ENCODE results near the gene CEACAM4.
"Not testable (repeated sequence)": the region's sequence is repeated elsewhere in the genome, so short reads cannot be mapped to it uniquely, and the experiment has no call there.

Gene CEACAM4

GRCh38 chr19:41584260-41584810, 42.5 kb downstream of the CEACAM4 start:
- no peak for TF ChIP-seq ZNF274 (IDR thresholded peaks at IDR 0.05; ENCODE audit: low read depth, low read length)
- TF ChIP-seq YY1 (IDR thresholded peaks at IDR 0.05; ENCODE audit: insufficient read depth, insufficient read length), result no peak
- TF ChIP-seq SUZ12 (IDR thresholded peaks at IDR 0.05; ENCODE audit: extremely low read depth, insufficient read depth, insufficient read length), result no peak
- Histone ChIP-seq H3K9me3 (ENCODE audit: insufficient read depth, low read length) (peaks cover 23% of the 10 kb centered on the region; the same call in 1 of the 2 replicates), H3K27me3 (ENCODE audit: insufficient read depth, insufficient read length) (peaks cover 75% of the 10 kb centered on the region), H3K4me3 (ENCODE audit: insufficient read length, low read depth) (no peak overlapping the region), H3K36me3 (ENCODE audit: insufficient read depth, insufficient read length, low read length) (no peaks in the 10 kb centered on the region), H3K9ac (ENCODE audit: insufficient read length, low read depth) (no peak overlapping the region), H3K4me1 (ENCODE audit: insufficient read depth, insufficient read length) (no peaks in the 10 kb centered on the region)
- no peak for DNase-seq (ENCODE audit: low read depth, low spot score)

- not testable (repeated sequence) for H3K4me3 ChIP-seq (ENCODE audit: insufficient read length, low read depth); H3K4me1 ChIP-seq (ENCODE audit: insufficient read depth, insufficient read length); H3K9ac ChIP-seq (ENCODE audit: insufficient read length, low read depth); DNase-seq (ENCODE audit: low read depth, low spot score); H3K36me3 ChIP-seq (ENCODE audit: insufficient read depth, insufficient read length, low read length)
- Histone ChIP-seq H3K9me3 (ENCODE audit: insufficient read depth, low read length) (peaks cover 23% of the 10 kb centered on the region; the same call in 1 of the 2 replicates), H3K27me3 (ENCODE audit: insufficient read depth, insufficient read length) (peaks cover 75% of the 10 kb centered on the region)
Measured at GRCh38 chr19:41582577-41583182, 44.2 kb downstream of the CEACAM4 start.

GRCh38 chr19:41581068-41581467, 45.8 kb downstream of the CEACAM4 start:
- Histone ChIP-seq H3K27me3 (ENCODE audit: insufficient read depth, insufficient read length) (peaks cover 76% of the 10 kb centered on the region), H3K9me3 (ENCODE audit: insufficient read depth, low read length) (peaks cover 23% of the 10 kb centered on the region; the same call in 1 of the 2 replicates)
- not testable (repeated sequence) for H3K9ac ChIP-seq (ENCODE audit: insufficient read length, low read depth); H3K4me3 ChIP-seq (ENCODE audit: insufficient read length, low read depth); H3K36me3 ChIP-seq (ENCODE audit: insufficient read depth, insufficient read length, low read length); H3K4me1 ChIP-seq (ENCODE audit: insufficient read depth, insufficient read length); DNase-seq (ENCODE audit: low read depth, low spot score)

DNA sequence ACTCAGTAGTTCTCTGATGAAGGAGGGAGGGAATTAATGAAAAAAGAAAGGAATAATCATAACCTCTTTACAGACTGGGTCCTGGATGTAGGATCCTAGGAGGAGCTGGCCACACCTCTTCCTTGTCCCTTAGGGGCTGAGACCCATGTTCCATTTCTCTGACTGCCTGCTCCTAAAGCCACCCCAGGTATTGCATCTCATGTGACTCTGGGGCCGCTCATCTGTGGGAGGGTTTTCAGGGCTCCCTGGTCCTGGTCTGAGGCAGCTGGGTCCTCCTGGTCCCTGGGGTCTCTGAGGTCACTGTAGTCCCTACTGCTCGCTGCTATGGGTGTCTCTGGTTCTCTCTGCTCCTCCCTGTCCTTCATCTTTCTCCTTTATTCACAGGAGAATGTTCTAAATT, 48.0 kb downstream of the CEACAM4 start:
- no peaks in the 10 kb centered on the region for H3K36me3 ChIP-seq (ENCODE audit: insufficient read depth, insufficient read length, low read length)
- TF ChIP-seq ZNF274 (IDR thresholded peaks at IDR 0.05; ENCODE audit: low read depth, low read length), result no peak
- no peak for TF ChIP-seq SUZ12 (IDR thresholded peaks at IDR 0.05; ENCODE audit: extremely low read depth, insufficient read depth, insufficient read length)
- TF ChIP-seq YY1 (IDR thresholded peaks at IDR 0.05; ENCODE audit: insufficient read depth, insufficient read length), result no peak
- no peaks in the 10 kb centered on the region for H3K4me1 ChIP-seq (ENCODE audit: insufficient read depth, insufficient read length)
- H3K27me3 ChIP-seq (ENCODE audit: insufficient read depth, insufficient read length), result peaks cover 75% of the 10 kb centered on the region
- no peak overlapping the region for H3K4me3 ChIP-seq (ENCODE audit: insufficient read length, low read depth)
- no peak for DNase-seq (ENCODE audit: low read depth, low spot score)
- H3K9ac ChIP-seq (ENCODE audit: insufficient read length, low read depth), result no peak overlapping the region
- H3K9me3 ChIP-seq (ENCODE audit: insufficient read depth, low read length), result peaks cover 29% of the 10 kb centered on the region

- H3K9ac ChIP-seq (ENCODE audit: insufficient read length, low read depth), result no peak overlapping the region
- TF ChIP-seq ZNF274 (IDR thresholded peaks at IDR 0.05; ENCODE audit: low read depth, low read length) (no peak), YY1 (IDR thresholded peaks at IDR 0.05; ENCODE audit: insufficient read depth, insufficient read length) (no peak), SUZ12 (IDR thresholded peaks at IDR 0.05; ENCODE audit: extremely low read depth, insufficient read depth, insufficient read length) (no peak)
Measured at GRCh38 chr19:41577833-41578232, 49.0 kb downstream of the CEACAM4 start.

GRCh38 chr19:41577144-41577830, 49.6 kb downstream of the CEACAM4 start:
- H3K9ac ChIP-seq (ENCODE audit: insufficient read length, low read depth), result no peak overlapping the region
- H3K36me3 ChIP-seq (ENCODE audit: insufficient read depth, insufficient read length, low read length), result no peaks in the 10 kb centered on the region
- H3K4me1 ChIP-seq (ENCODE audit: insufficient read depth, insufficient read length), result no peaks in the 10 kb centered on the region
- no peak overlapping the region for H3K4me3 ChIP-seq (ENCODE audit: insufficient read length, low read depth)
- peaks cover 24% of the 10 kb centered on the region for H3K9me3 ChIP-seq (ENCODE audit: insufficient read depth, low read length)
- no peak for DNase-seq (ENCODE audit: low read depth, low spot score)
- no peak for TF ChIP-seq SUZ12 (IDR thresholded peaks at IDR 0.05; ENCODE audit: extremely low read depth, insufficient read depth, insufficient read length)
- TF ChIP-seq YY1 (IDR thresholded peaks at IDR 0.05; ENCODE audit: insufficient read depth, insufficient read length), result no peak
- no peak for TF ChIP-seq ZNF274 (IDR thresholded peaks at IDR 0.05; ENCODE audit: low read depth, low read length)
- H3K27me3 ChIP-seq (ENCODE audit: insufficient read depth, insufficient read length), result peaks cover 86% of the 10 kb centered on the region

More at GRCh38 chr19:41577833-41578232, 49.0 kb downstream of the CEACAM4 start:
- no peaks in the 10 kb centered on the region for H3K36me3 ChIP-seq (ENCODE audit: insufficient read depth, insufficient read length, low read length)
- H3K9me3 ChIP-seq (ENCODE audit: insufficient read depth, low read length), result peaks cover 29% of the 10 kb centered on the region
- peaks cover 80% of the 10 kb centered on the region for H3K27me3 ChIP-seq (ENCODE audit: insufficient read depth, insufficient read length)
- H3K4me3 ChIP-seq (ENCODE audit: insufficient read length, low read depth), result no peak overlapping the region
- no peak for DNase-seq (ENCODE audit: low read depth, low spot score)
- no peaks in the 10 kb centered on the region for H3K4me1 ChIP-seq (ENCODE audit: insufficient read depth, insufficient read length)

- Histone ChIP-seq H3K9ac (ENCODE audit: insufficient read length, low read depth) (no peak within 1 kb of the TSS), H3K27me3 (ENCODE audit: insufficient read depth, insufficient read length) (peaks cover 98% of the 10 kb centered on the region), H3K4me1 (ENCODE audit: insufficient read depth, insufficient read length) (no peaks in the 10 kb centered on the region), H3K36me3 (ENCODE audit: insufficient read depth, insufficient read length, low read length) (no peaks in the 10 kb centered on the region), H3K9me3 (ENCODE audit: insufficient read depth, low read length) (peaks cover 12% of the 10 kb centered on the region), H3K4me3 (ENCODE audit: insufficient read length, low read depth) (no peak within 1 kb of the TSS)
- DNase-seq (ENCODE audit: low read depth, low spot score), result no peak
- no peak for TF ChIP-seq ZNF274 (IDR thresholded peaks at IDR 0.05; ENCODE audit: low read depth, low read length)
- no peak for TF ChIP-seq SUZ12 (IDR thresholded peaks at IDR 0.05; ENCODE audit: extremely low read depth, insufficient read depth, insufficient read length)
- no peak for TF ChIP-seq YY1 (IDR thresholded peaks at IDR 0.05; ENCODE audit: insufficient read depth, insufficient read length)
Measured at GRCh38 chr19:41575998-41576397, 50.9 kb downstream of the CEACAM4 start, which contains the start of gene CEACAM21. CEACAM21 (plus strand) TSS chr19:41576166; CDS start chr19:41576275, 109 bp downstream.
